HL-60/S4 treated with phorbol 12-myristate 13-acetate at 8.2 ng/mL for 4 days and 3 days (cell line): ENCODE data around the gene DNAJC15.
"Not testable (repeated sequence)": the region's sequence is repeated elsewhere in the genome, so short reads cannot be mapped to it uniquely, and the experiment has no call there.

ENCODE experiments used
- in situ Hi-C: fragments of 300-500 bp; cut with MboI; formaldehyde crosslinking; loops from 2 replicates; pipeline ENCODE4 v1.15.0; 2022; ENCODE audit warnings: low sequenced_read_pairs

The DNAJC15 gene

DNA sequence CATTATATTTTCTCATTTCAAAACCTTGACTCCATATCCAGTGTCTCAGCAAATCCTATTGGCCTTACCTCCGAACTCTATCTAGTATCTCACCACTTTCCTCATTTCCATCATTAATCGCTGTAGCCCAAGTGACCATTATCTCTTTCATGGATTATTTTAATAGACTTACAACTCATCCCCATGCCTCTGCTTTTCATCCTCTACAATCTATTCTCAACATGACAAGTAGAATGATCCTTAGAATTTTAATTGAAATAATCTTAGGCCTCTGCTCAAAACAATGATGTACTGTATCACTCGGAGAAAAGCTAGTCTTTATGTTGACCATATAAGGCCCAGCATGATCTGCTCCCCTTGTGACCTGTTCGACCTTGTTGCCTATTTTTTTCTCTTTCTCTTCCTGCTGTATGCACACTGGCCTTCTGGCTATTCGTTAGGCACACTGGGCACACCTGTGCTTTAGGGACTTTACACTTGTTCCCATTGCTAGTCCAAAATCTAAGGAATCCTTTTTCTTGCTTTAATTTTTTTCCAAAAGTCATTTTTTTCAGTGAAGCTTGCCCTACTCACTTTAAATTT, 21.4 kb downstream of the DNAJC15 start:
- in situ Hi-C loops = no loop called here

DNA sequence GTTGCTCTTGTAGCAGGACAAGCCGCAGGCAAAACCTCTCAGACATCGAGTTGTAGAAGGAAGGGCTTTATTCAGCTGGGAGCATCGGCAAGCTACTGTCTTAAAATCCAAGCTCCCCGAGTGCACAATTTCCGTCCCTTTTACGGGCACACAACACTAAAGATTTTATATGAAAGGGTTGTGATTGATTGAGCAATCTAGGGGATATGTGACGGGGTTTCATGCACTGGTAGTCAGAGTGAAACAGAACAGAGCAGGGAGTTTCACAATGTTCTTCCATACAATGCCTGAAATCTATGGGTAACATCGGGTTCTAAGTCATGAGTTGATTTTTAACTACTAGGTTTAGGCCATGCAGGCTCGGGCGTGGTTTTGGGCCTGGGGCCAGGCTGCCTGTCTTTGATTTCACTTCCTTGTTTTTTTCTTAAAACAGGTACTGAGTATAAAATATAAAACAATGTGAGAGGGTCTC, 22.0 kb downstream of the DNAJC15 start:
- in situ Hi-C loops = not testable (repeated sequence)

DNA sequence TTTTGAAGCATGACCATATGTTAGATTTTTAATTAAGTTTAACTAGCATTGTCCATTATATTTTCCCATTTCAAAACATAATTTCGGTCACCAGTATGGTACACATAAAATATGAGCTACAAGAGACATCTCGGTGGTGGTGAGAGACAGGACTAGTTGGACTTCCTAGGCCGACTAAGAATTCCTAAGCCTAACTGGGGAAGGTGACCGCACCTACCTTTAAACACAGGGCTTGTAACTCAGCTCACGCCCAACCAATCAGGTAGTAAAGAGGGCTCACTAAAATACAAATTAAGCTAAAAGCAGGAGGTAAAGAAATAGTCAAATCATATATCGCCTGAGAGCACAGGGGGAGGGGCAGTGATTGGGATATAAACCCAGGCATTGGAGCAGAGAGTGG, 22.9 kb downstream of the DNAJC15 start:
- in situ Hi-C loops = no loop called here

DNA sequence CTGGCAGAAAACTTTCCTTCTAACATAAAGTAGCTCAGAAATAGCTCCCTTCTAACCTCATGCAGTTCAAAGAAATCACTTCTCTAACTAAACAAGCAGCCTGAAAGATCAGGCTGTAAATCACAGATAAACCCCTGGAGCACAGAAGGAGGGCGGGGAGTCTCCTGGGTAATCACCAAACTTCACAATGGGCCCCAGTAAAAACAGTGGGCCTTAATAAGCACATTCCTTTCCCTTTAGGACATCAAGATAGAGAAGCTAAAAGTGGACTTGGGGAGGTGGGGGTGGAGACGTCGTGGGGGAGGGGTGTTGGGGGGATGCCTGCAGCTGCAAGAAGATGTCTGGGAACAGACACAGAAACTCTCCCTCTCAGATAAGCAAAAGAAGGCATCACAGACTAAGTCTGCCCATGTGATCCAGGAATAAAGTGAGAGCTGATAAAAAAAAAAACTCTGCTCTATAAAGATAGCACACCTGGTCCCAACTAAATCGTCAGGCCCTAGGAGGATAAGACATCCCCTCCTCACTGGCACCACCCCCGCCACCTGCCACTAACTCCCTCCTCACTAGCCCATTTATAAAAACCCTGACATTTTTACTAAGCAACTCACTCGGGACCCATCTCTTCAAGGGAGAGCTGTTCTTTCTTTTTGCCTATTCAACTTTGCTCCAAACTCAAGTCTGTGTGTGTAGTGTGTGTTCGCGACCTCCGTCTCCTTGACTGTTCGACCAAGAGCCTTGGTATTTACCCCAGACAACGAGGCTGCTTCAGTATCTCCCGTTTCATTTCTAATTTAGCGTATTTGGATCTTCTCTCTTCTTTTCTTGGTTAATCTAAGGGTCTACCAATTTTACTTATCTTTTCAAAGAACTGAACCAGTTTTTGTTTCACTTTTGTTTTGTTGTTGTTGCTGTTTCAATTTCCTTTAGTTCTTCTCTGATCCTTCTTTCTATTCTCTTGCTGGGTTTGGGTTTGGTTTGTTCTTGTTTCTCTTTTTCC, 31.7 kb downstream of the DNAJC15 start:
- in situ Hi-C loops = no loop called here

DNA sequence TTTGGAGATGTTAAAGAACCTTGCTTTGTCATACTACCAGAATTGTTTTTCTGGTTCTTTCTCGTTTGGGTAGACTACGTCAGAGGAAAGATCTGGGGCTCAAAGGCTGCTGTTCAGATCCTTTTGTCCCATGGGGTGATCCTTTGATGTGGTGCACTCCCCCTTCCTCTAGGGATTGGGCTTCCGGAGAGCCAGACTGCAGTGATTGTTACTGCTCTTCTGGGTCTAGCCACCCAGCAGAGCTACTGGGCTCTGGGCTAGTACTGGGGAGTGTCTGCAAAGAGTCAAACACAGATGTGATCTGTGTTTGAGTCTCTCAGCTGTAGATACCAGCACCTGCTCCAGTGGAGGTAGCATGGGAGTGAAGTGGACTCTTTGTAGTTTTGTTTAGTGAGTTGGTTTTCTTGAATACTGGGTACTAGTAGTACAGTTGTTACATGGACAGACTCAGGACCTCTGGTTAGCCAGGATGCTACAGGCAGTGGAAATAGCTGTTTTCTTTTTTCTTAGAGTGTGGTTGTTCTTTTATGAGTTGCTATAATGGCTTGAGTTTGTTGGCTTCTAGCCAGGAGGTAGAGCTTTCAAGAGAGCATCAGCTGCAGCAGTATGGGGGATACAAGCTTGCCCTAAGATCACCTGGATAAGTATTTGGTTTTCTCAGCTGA, 34.4 kb downstream of the DNAJC15 start:
- in situ Hi-C loops = no loop called here

DNA sequence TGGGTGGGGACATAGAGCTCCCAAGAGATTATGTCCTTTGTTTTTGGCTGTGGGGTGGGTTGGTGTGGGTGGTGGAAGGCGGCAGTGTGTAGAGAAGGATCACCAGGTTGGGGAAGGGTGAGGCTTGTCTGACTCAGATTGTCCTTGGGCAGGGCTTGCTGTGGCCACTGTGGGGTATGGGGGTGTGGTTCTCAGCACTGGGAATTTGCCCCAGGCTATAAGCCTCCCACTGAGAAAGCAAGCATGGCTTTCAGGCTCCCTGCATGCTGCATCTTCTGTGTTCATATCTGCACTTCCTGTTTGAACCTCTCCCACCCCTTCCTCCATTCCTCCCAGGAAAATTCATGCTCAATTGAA, 34.9 kb downstream of the DNAJC15 start:
- in situ Hi-C loops = no loop called here

DNA sequence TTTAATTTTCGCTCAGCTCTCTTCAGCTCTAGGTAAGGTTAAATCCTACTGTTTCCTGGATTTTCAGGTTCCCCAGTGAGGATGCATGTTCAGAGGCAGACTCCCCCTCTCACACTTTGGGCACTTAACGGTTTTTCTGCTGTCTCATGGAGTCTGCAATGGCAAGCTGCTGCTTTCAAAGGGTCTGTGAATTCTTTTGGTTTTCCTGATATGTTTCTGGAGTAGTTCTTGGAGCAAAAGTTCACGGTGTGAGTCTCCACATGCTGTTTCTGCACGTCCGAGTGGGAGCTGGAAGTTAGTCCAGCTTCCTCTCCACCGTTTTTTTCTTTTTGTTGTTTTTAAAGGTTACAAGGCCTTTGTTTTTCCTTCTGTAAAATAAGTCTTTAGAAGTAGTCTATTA, 35.4 kb downstream of the DNAJC15 start:
- in situ Hi-C loops = no loop called here

DNA sequence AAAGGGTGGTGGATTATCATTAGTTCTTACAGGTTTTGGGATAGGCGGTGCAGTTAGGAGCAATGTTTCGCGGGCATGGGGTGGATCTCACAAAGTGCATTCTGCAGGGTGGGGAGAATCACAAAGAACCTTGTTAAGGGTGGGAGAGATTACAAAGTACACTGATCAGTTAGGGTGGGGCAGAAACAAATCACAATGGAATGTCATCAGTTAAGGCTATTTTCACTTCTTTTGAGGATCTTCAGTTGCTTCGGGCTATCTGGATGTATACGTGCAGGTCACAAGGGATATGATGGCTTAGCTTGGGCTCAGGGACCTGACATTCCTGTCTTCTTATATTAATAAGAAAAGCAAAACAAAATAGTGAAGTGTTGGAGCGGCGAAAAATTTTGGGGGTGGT, 36.4 kb downstream of the DNAJC15 start:
- in situ Hi-C loops = not testable (repeated sequence)

DNA sequence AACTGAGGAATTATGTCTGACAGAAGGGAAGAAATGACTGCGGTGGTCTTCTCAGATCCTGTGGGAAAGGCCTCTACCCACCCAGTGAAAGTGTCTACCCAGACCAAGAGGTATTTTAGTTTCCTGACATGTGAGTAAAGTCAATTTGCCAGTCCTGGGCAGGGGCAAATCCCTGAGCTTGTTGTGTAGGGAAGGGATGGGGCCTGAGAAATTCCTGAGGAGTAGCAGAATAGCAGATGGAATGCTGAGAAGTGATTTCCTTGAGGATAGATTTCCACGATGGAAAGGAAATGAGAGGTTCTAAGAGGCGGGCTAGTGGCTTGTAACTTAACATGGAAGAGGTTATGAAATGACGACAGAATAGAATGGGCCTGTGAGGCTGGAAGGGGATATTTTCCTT, 37.4 kb downstream of the DNAJC15 start:
- in situ Hi-C loops = not testable (repeated sequence)

DNA sequence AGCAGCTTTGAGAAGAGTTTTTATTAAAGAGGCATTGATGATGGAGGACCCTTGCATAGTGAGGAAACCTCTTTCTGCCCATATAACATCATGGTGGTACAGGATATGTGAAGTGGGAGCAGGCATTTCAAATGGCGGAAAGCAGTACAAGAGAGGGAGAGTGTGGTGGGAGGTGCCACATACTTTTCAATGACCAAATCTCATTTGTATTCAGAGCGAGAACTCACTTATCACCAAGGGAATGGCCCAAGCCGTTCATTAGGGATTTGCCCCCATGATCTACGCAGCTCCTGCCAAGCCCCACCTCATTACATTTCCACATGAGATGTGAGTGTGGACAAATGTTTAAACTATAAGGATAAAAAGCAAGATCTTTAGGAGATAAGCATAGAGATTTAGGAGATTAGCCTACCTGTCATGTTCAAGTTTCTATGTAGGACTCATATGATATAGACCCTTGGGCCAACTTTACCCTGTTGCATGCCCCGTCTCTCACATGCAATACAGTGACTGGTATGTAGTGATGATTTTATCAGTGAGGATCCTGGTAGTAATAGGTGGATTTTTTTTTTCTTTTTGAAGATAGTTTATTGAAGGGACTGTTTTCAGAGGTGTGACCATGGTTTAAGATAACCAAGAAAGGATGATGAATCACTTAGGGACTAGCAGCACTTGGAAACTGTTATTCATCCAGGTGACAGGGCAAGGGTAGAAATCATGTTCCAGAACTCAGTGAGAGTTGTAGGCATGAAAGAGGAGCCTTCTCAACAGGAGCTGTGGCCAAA, 38.3 kb downstream of the DNAJC15 start:
- in situ Hi-C loops = no loop called here

DNA sequence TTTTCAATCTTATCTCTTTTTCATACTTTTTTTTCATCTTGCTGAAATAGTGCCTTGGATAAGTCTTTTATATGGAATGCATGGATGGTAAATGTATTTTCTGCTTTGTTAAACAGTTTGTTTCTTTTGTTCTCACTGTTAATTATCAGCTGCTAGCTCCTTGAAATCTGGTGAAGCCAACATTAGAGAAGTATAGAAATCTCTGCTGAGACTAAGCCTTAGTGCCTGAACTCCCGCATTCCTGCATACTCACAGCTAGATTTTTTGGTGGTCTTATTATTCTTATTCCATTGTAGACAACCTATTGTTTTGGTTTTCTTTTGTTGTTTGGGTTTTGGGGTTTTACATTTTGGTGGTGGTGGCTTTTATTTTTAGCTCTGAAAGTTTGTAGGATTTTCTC, 48.4 kb downstream of the DNAJC15 start:
- in situ Hi-C loops = no loop called here

DNA sequence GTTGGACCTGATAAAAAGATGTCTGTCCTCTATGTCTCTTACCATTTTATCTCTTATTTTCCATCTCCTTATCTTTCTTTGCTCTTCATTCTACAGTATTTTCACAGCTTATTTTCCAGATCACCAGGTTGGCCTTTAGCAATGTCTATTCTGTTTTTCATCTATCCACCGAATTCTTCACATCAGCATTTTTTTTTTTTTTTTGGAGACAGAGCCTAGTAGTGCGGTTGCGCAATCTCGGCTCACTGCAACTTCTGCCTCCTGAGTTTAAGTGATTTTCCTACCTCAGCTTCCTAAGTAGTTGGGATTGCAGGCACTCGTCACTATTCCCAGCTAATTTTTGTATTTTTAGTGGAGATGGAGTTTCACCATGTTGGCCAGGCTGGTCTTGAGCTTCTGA, 49.0 kb downstream of the DNAJC15 start:
- in situ Hi-C loops = no loop called here

DNA sequence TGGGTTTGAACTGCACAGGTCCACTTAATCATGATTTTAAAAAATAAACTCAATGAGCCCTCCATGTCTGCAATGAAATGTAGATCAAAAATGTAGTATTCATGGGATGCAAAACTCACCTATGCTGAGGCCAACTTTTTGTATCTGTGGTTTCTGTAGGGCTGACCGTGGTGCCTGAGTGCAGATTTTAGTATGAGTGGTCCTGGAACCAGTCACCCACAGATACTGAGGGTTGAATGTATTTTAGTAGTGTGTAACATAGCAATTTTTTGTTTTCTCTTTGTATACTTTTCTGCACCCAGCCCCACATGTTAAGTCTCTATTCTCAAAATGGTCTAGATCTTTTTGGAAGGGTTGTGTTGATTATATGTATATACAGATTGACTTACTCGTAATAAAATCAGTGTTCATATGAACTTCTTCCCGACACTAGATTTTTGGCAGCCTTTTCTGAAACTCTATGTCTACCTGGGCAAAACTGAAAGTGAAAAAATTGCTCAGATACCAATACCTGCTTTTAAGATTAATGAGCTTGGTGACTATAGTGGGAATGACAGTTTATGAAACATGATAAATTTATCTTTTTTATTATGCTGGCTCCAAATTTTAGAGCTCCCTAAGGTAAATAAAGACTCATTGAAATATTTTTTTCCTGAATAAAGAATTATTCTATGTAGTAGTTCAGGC, 51.6 kb downstream of the DNAJC15 start:
- in situ Hi-C loops = no loop called here

DNA sequence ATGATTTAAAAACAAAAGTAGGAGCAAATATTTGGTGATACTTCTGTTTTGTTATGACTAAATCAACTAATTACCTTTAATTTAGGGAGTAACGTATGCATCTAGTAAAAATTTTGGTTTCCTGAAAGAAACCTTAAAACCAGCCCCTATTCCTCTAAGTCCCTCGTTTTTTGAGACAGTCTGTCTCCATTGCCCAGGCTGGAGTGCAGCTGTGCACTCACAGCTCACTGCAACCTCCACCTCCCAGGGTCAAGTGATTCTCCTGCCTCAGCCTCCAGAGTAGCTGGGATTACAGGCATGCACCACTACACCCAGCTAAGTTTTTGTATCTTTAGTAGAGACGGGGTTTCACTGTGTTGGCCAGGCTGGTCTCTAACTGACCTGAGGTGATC, 52.1 kb downstream of the DNAJC15 start:
- in situ Hi-C loops = not testable (repeated sequence)

DNA sequence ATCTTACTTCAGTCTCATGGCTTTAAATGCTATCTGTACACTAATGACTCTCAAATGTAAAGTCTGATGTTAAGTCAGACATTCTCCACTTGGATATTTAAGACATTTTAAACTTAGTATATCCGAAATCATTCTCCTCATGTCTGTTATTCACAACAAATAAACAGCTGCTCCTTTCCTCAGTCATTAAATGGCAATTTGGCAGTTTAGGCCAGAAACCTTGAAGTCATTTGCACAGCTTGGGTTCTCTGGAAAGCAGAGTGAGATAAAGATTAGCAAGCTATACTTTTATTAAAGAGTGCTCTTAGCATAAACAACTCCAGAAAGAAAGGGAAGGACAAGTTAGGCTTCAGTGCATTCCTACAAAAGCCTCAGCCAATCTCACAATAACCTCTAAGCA, 53.7 kb downstream of the DNAJC15 start:
- in situ Hi-C loops = no loop called here

DNA sequence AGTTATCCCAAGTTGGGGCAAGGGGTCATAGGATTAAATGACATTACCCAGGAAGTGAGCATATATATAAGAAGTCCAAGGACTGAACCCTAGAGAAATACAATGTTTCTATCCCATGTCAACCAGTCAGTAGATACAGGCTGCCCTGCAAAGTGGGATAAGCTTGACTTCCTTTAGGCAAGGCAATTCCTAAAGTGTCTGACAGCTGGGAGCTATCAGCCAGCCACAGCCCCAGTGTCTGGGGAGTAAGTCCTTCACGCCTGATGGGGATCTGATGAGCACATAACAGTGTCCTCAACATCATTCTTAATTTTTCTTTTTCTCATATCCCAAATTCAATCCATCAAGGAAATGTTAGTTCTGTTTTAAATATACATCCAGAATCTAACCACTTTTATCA, 54.1 kb downstream of the DNAJC15 start:
- in situ Hi-C loops = no loop called here

DNA sequence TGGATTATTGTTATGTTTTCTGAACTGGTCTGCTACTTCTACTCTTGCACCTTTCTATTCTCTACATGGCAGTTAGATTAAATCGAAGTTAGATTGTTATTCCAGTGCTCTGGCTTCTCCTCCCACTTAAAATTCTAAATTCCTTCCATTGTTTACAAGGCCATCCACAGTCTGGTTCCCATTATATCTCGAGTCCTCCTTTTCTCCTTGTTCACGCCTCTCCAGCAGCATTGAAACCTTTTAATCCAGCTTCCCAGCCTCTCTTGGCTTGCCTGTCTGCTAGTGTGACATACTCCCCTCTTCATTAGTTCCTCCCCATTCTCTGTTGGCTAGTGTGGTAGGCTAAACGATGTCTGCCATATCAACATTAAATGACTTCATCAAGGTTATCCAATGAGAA, 54.5 kb downstream of the DNAJC15 start:
- in situ Hi-C loops = no loop called here

DNA sequence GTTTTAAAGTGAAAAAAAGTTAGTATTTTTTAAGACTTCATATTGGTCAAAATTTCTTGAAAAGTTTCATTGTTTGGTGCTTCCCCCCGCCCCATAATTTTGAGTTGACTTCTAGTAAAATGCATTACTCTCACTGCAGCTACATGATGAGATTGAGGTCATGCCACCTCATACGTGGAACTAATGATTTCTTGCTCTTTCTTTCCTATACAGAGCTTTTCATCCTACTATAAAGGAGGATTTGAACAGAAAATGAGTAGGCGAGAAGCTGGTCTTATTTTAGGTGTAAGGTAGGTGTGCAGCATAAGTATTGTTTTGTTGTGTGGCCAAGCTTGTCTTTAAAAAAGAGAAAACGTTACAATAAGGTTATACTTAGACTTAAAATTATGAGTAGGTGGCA, 55.0 kb downstream of the DNAJC15 start:
- in situ Hi-C loops = no loop called here

DNA sequence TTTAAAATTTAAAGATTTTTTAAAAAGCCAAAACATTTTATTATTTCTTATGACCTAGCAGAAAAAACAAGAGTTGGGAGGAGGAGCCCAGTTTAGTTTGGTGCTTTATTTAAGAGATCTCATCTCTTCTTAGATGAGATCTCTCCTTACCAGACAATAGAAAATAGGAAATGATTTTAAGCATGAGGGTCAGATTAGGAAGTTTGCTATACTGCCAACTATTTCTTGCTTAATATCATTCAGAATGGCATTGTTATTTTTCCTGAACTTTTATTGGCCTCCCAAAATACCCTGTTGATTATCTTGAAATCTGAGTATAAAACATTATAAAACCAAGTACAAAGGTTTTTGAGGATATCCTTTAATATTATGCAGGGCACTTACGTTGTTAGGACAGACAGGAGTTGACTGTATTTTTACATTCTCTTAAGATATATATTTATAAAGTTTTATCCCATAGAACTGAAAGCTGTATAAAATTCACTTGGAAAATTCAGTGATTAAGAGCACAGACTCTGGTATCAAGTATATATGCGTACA, 56.1 kb downstream of the DNAJC15 start:
- in situ Hi-C loops = no loop called here

DNA sequence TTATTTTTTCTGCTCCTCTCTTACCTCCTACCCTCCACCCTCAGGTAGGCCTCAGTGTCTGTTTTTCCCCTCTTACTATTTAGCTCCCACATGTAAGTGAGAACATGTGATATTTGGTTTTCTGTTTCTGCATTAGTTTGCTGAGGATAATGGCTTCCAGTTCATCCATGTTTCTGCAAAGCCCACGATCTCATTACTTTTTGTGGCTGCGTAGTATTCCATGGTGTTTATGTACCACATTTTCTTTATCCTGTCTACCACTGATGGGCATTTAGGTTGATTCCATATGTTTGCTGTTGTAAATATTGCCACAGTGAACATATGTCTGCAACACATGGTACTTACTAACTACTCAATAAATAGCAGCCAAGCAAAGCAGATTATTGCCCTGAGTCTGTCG, 56.8 kb downstream of the DNAJC15 start:
- in situ Hi-C loops = no loop called here
